ENCODE data around the gene DNAJC8. TPM values are rescaled to one million over a fixed set of nuclear protein-coding genes. Genes with fewer than 3 reads are reported as not detected.

DNAJC8 gene
- polyA plus RNA-seq, 3 donors from 2014 or later = 197 to 269 (median 205) TPM

DNA sequence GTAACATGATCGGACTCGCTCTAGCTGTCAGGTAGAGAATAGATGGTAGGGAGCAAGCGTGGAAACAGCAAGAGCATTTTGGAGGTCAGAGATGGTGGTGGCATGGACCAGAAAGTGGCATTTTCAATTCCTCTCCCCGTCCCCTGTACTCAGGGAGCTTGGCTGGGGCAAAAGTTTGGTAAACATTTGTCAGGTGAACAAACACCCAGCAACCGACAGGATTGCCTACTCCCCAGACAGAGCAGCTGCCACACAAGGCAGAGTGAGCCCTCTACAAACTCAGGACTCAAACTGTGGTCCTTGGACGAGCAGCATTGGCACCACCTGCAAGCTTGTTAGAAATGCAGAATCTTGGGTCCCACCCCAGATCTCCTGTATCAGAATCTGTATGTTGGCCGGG is 70.7 kb downstream of the DNAJC8 start:
- Mint-ChIP-seq H3K27me3 (ENCODE audit: low read depth in 3 of 3) (peaks cover 0 to 7% (median 2%) of the 10 kb centered on the region in 3 donors), H3K27ac (peak overlapping the region in 1 of 6 donors; percentile 43), H3K9me3 (no peaks in the 10 kb centered on the region), H3K4me3 (peak overlapping the region in 1 of 5 donors; percentile 16), H3K4me1 (peaks cover 7 to 11% of the 10 kb centered on the region in 2 donors), H3K36me3 (peaks cover 0 to 5% (median 0%) of the 10 kb centered on the region in 3 donors)
- no peak for DNase-seq

GRCh38 chr1:28161751-28162150 is 71.1 kb downstream of the DNAJC8 start:
- peaks cover 0 to 5% (median 0%) of the 10 kb centered on the region in 3 donors for H3K36me3 Mint-ChIP-seq
- no peaks in the 10 kb centered on the region for H3K9me3 Mint-ChIP-seq
- H3K4me3 Mint-ChIP-seq = peak overlapping the region in 1 of 5 donors; percentile 16
- peaks cover 7 to 11% of the 10 kb centered on the region in 2 donors for H3K4me1 Mint-ChIP-seq
- DNase-seq = no peak
- peaks cover 0 to 7% (median 2%) of the 10 kb centered on the region in 3 donors for H3K27me3 Mint-ChIP-seq (ENCODE audit: low read depth in 3 of 3)
- H3K27ac Mint-ChIP-seq = peak overlapping the region in 1 of 6 donors; percentile 43

GRCh38 chr1:28160782-28161266 is 72.0 kb downstream of the DNAJC8 start:
- Mint-ChIP-seq H3K36me3 (peaks cover 0 to 8% (median 0%) of the 10 kb centered on the region in 3 donors), H3K27ac (peak overlapping the region in 4 of 6 donors; percentile 9 to 74 (median 39)), H3K4me3 (no peak overlapping the region), H3K27me3 (ENCODE audit: low read depth in 3 of 3) (peaks cover 0 to 5% (median 2%) of the 10 kb centered on the region in 3 donors), H3K4me1 (peaks cover 8 to 11% of the 10 kb centered on the region in 2 donors), H3K9me3 (no peaks in the 10 kb centered on the region)
- no peak for DNase-seq

DNA sequence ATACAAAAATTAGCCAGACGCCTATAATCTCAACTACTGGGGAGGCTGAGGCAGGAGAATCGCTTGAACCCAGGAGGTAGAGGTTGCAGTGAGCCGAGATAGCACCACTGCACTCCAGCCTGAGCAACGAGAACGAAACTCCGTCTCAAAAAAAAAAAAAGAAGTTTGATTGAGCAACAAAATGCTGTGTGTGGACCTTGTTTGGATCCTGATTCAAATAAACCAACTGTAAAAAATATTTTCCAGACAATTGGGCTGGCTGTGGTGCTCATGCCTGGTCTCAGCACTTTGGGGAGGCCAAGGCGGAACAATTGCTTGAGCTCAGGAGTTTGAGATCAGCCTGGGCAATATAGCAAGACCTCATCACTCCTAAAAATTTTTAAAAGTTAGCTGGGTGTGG is 73.1 kb downstream of the DNAJC8 start:
- peaks cover 0 to 8% (median 0%) of the 10 kb centered on the region in 3 donors for H3K36me3 Mint-ChIP-seq
- no peak overlapping the region for H3K27ac Mint-ChIP-seq
- no peaks in the 10 kb centered on the region for H3K9me3 Mint-ChIP-seq
- H3K4me3 Mint-ChIP-seq = no peak overlapping the region
- peaks cover 0 to 4% (median 2%) of the 10 kb centered on the region in 3 donors for H3K27me3 Mint-ChIP-seq (ENCODE audit: low read depth in 3 of 3)
- no peak for DNase-seq
- peaks cover 17 to 18% of the 10 kb centered on the region in 2 donors for H3K4me1 Mint-ChIP-seq

DNA sequence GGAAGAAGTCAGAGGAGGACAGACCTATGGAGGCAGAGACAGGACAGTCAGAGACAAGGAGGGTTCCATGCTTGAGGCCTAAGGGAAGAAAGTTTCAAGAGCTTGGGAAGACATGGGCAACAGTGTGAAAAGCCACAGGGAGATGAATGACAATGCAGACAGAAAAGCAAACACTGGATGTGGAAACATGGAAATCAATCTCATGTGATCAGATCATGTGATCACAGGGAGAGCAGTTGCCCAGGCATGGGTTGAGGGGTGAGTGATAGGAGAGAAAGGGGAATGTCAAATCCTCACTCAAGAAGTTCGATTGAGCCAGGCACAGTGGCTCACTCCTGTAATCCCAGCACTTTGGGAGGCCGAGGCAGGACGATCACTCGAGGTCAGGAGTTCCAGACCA is 73.6 kb downstream of the DNAJC8 start:
- Mint-ChIP-seq H3K27me3 (ENCODE audit: low read depth in 3 of 3) (peaks cover 0 to 4% (median 2%) of the 10 kb centered on the region in 3 donors), H3K36me3 (peaks cover 0 to 8% (median 0%) of the 10 kb centered on the region in 3 donors), H3K9me3 (no peaks in the 10 kb centered on the region)

GRCh38 chr1:28157894-28158293 is 74.9 kb downstream of the DNAJC8 start:
- H3K27me3 Mint-ChIP-seq (ENCODE audit: low read depth in 3 of 3) = peaks cover 0 to 4% (median 2%) of the 10 kb centered on the region in 3 donors
- no peaks in the 10 kb centered on the region for H3K9me3 Mint-ChIP-seq
- no peak for DNase-seq
- H3K4me3 Mint-ChIP-seq = no peak overlapping the region
- peaks cover 0 to 8% (median 0%) of the 10 kb centered on the region in 3 donors for H3K36me3 Mint-ChIP-seq
- H3K4me1 Mint-ChIP-seq = peaks cover 23 to 25% of the 10 kb centered on the region in 2 donors
- H3K27ac Mint-ChIP-seq = peak overlapping the region in 1 of 6 donors; percentile 66

More for the DNA sequence above, 73.6 kb downstream of the DNAJC8 start:
- H3K4me3 Mint-ChIP-seq = no peak overlapping the region
- no peak for DNase-seq
- H3K4me1 Mint-ChIP-seq = peaks cover 20 to 22% of the 10 kb centered on the region in 2 donors
- peak overlapping the region in 1 of 6 donors; percentile 41 for H3K27ac Mint-ChIP-seq

DNA sequence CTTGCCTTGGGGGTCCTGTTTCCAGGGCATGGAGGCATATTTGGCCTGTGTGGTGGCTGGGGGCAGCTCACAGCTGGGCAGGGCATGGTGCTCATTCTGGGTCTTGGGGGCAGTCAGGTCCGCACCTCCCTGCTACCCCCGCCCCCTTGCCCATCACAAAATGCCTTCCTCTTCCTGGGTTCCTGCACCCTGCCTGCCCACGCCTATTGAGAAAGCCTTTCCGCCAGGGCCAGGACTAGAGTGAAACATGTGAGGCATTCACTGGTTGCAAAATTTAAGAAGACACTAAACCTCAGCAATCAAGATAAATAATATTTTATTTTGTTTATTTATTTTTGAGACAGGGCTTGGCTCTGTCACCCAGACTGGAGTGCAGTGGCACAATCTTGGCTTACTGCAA is 76.0 kb downstream of the DNAJC8 start:
- H3K27ac Mint-ChIP-seq = no peak overlapping the region

GRCh38 chr1:28155628-28156027 is 77.2 kb downstream of the DNAJC8 start:
- peaks cover 0 to 4% (median 0%) of the 10 kb centered on the region in 3 donors for H3K27me3 Mint-ChIP-seq (ENCODE audit: low read depth in 3 of 3)
- H3K4me1 Mint-ChIP-seq = peaks cover 15 to 16% of the 10 kb centered on the region in 2 donors
- H3K36me3 Mint-ChIP-seq = peaks cover 1 to 8% (median 3%) of the 10 kb centered on the region in 3 donors
- H3K4me3 Mint-ChIP-seq = no peak overlapping the region
- no peaks in the 10 kb centered on the region for H3K9me3 Mint-ChIP-seq
- DNase-seq = no peak
- H3K27ac Mint-ChIP-seq = no peak overlapping the region

More for the DNA sequence above, 76.0 kb downstream of the DNAJC8 start:
- Mint-ChIP-seq H3K4me3 (no peak overlapping the region), H3K27me3 (ENCODE audit: low read depth in 3 of 3) (peaks cover 0 to 4% (median 0%) of the 10 kb centered on the region in 3 donors), H3K9me3 (no peaks in the 10 kb centered on the region), H3K36me3 (peaks cover 0 to 8% (median 0%) of the 10 kb centered on the region in 3 donors), H3K4me1 (peaks cover 23 to 25% of the 10 kb centered on the region in 2 donors)
- no peak for DNase-seq

DNA sequence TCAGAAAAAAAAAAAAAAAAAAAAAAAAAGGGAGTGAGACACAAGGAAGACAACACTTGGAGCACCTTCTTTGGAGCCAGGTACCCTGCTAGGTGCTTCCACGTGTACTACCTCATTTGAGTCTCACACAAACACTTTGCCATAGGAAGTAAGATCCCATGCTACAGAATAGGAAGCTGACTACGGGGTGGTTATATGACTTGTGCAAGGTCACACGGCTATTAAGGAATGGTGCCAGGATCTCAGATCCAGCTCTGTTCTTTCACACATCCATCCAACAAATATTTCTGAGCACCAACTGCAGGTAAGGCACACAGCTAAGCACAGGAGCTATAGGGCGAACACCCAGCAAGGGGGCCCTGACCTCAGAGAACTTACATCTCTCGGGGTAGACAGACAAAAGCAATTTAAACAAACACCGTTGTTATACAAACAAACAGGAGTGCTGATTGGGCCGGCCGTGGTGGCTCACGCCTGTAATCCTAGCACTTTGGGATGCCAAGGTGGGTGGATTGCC is 78.7 kb downstream of the DNAJC8 start:
- Mint-ChIP-seq H3K4me3 (no peak overlapping the region), H3K36me3 (peaks cover 8 to 12% (median 9%) of the 10 kb centered on the region in 3 donors), H3K9me3 (peaks cover 0 to 2% (median 0%) of the 10 kb centered on the region in 6 donors), H3K27me3 (ENCODE audit: low read depth in 3 of 3) (peaks cover 0 to 4% (median 3%) of the 10 kb centered on the region in 3 donors), H3K27ac (no peak overlapping the region), H3K4me1 (peaks cover 14 to 16% of the 10 kb centered on the region in 2 donors)
- DNase-seq = no peak

Other genes starting within 250 kb of the DNAJC8 start
- 10 to 100 TPM in 1 of 3 donors, 1 to 10 TPM in 2; 7.8 to 15.6 (median 9.3) TPM for gene EYA3, start 144.4 kb downstream of the DNAJC8 start, polyA plus RNA-seq
- gene PTAFR, start 56.3 kb downstream of the DNAJC8 start, polyA plus RNA-seq = 1 to 10 TPM; 1.5 to 9.4 (median 2.6) TPM
- 100 to 1,000 TPM; 462 to 960 (median 728) TPM for gene ATP5IF1, start 3.1 kb upstream of the DNAJC8 start, polyA plus RNA-seq
- gene SESN2, start 26.5 kb upstream of the DNAJC8 start, polyA plus RNA-seq = 10 to 100 TPM; 10.2 to 23.5 (median 14.0) TPM
- 10 to 100 TPM in 1 of 3 donors, 1 to 10 TPM in 2; 2.3 to 15.8 (median 4.5) TPM for gene MED18, start 96.0 kb upstream of the DNAJC8 start, polyA plus RNA-seq
- gene PHACTR4, start 136.7 kb upstream of the DNAJC8 start, polyA plus RNA-seq = 10 to 100 TPM in 1 of 3 donors, 1 to 10 TPM in 2; 4.2 to 22.5 (median 6.9) TPM